ENCODE results near the gene PCBP3.

Gene PCBP3

GRCh38 chr21:45735259-45736000 is 91.9 kb downstream of the PCBP3 start:
- no peak for DNase-seq

GRCh38 chr21:45736042-45736689 is 92.6 kb downstream of the PCBP3 start:
- no peak for DNase-seq

- DNase-seq = no peak
Observed at GRCh38 chr21:45736690-45737484, 93.4 kb downstream of the PCBP3 start.

GRCh38 chr21:45737485-45738166 is 94.1 kb downstream of the PCBP3 start:
- DNase-seq = no peak

GRCh38 chr21:45739218-45740087 is 95.9 kb downstream of the PCBP3 start:
- DNase-seq = no peak

GRCh38 chr21:45740088-45740440 is 96.5 kb downstream of the PCBP3 start:
- DNase-seq = no peak

- DNase-seq = no peak
Observed at GRCh38 chr21:45740491-45741357, 97.2 kb downstream of the PCBP3 start.

- DNase-seq = no peak
Observed at GRCh38 chr21:45741691-45742090, 98.2 kb downstream of the PCBP3 start.

- no peak for DNase-seq
Observed at GRCh38 chr21:45742247-45742646, 98.7 kb downstream of the PCBP3 start.

- no peak for DNase-seq
Observed at GRCh38 chr21:45745256-45745655, 101.7 kb downstream of the PCBP3 start.

GRCh38 chr21:45747233-45747766 is 103.8 kb downstream of the PCBP3 start:
- DNase-seq = no peak

GRCh38 chr21:45747802-45748445 is 104.4 kb downstream of the PCBP3 start:
- DNase-seq = no peak

- DNase-seq = no peak
Observed at GRCh38 chr21:45748593-45748992, 105.1 kb downstream of the PCBP3 start.

- DNase-seq = no peak
Observed at GRCh38 chr21:45749974-45750373, 106.4 kb downstream of the PCBP3 start.

GRCh38 chr21:45750936-45751335 is 107.4 kb downstream of the PCBP3 start:
- DNase-seq = no peak

- DNase-seq = no peak
Observed at GRCh38 chr21:45753445-45753844, 109.9 kb downstream of the PCBP3 start.

GRCh38 chr21:45756029-45756428 is 112.5 kb downstream of the PCBP3 start:
- no peak for DNase-seq

- no peak for DNase-seq
Observed at GRCh38 chr21:45756669-45757068, 113.1 kb downstream of the PCBP3 start.

GRCh38 chr21:45761704-45762103 is 118.2 kb downstream of the PCBP3 start:
- DNase-seq = no peak

- no peak for DNase-seq
Observed at GRCh38 chr21:45763074-45763473, 119.5 kb downstream of the PCBP3 start.
